Small intestine (tissue), 16 donors: ENCODE results near the gene MAGEE1. TPM values are rescaled to one million over a fixed set of nuclear protein-coding genes. Genes with fewer than 3 reads are reported as not detected.

Experiments
- DNase-seq, 2 donors: peaks; one replicate each; pipeline versions ENCODE4 v3.0.0 to v3.0.0-alpha.2; 2013
- FAIRE-seq: peaks from 2 replicates; lab custom pipeline; 2012; peaks lifted over from hg19 to GRCh38; lab: Jason Lieb, UNC
- H3K27ac ChIP-seq, 3 donors: one replicate each; pipeline ENCODE4 v1.5.1; 2013; ENCODE audit warnings: low read length in 2 of 3, mild to moderate bottlenecking in 2 of 3, control low read depth in 1 of 3, inconsistent platforms in 1 of 3, low read depth in 1 of 3, moderate library complexity in 1 of 3
- H3K27me3 ChIP-seq, 3 donors: one replicate each; pipeline ENCODE4 v1.6.1; 2013; ENCODE audit warnings: low read length in 3 of 3, inconsistent platforms in 1 of 3; ENCODE audit not compliant: control insufficient read depth in 3 of 3, insufficient read depth in 3 of 3
- H3K36me3 ChIP-seq, 3 donors: one replicate each; pipeline ENCODE4 v1.6.1; 2013; ENCODE audit warnings: low read length in 3 of 3, inconsistent platforms in 1 of 3, low read depth in 1 of 3, mild to moderate bottlenecking in 1 of 3, moderate library complexity in 1 of 3; ENCODE audit not compliant: control insufficient read depth in 3 of 3, insufficient read depth in 2 of 3
- H3K4me1 ChIP-seq, 3 donors: one replicate each; pipeline ENCODE4 v1.6.1; 2013; ENCODE audit warnings: low read length in 2 of 3, inconsistent platforms in 1 of 3, low read depth in 1 of 3, mild to moderate bottlenecking in 1 of 3, moderate library complexity in 1 of 3; ENCODE audit not compliant: control insufficient read depth in 3 of 3, insufficient read depth in 2 of 3
- H3K4me3 ChIP-seq, 3 donors: one replicate each; pipeline ENCODE4 v1.5.1; 2013; ENCODE audit warnings: low read length in 3 of 3, control low read depth in 1 of 3, inconsistent platforms in 1 of 3, low read depth in 1 of 3, mild to moderate bottlenecking in 1 of 3, moderate library complexity in 1 of 3
- H3K9me3 ChIP-seq, 2 donors: one replicate each; pipeline ENCODE4 v1.6.1; 2013; ENCODE audit warnings: low read depth in 1 of 2, low read length in 1 of 2; ENCODE audit not compliant: control insufficient read depth in 2 of 2, insufficient read depth in 1 of 2
- WGBS, 3 donors: extraction: QIAGEN DNeasy Blood & Tissue Kit; methylation state at CpG; one replicate each; pipeline ENCODE4 v1.1.7; 2013; 5-methylcytosine and 5-hydroxymethylcytosine counted together
- long read RNA-seq, 10 donors: transcript quantifications; one replicate each; lab custom pipeline, GENCODE V29; 2026
- polyA plus RNA-seq, 4 donors: library from polyadenylated mRNA; stranded (reverse) in 3 of 4; unstranded in 1 of 4; fragments of 200-250 nt in 3 of 4; fragments of 120-200 nt in 1 of 4; gene quantifications; one replicate each; pipeline versions ENCODE4 v1.2.1 to v1.2.3, GENCODE V29; 2013
- donor health status: healthy with polysubstance abuse.
- donor health status: control.
- donor health status: control.
- donor health status: Bipolar disorder and iron deficiency.
- donor health status: healthy.

The MAGEE1 gene, protein sequence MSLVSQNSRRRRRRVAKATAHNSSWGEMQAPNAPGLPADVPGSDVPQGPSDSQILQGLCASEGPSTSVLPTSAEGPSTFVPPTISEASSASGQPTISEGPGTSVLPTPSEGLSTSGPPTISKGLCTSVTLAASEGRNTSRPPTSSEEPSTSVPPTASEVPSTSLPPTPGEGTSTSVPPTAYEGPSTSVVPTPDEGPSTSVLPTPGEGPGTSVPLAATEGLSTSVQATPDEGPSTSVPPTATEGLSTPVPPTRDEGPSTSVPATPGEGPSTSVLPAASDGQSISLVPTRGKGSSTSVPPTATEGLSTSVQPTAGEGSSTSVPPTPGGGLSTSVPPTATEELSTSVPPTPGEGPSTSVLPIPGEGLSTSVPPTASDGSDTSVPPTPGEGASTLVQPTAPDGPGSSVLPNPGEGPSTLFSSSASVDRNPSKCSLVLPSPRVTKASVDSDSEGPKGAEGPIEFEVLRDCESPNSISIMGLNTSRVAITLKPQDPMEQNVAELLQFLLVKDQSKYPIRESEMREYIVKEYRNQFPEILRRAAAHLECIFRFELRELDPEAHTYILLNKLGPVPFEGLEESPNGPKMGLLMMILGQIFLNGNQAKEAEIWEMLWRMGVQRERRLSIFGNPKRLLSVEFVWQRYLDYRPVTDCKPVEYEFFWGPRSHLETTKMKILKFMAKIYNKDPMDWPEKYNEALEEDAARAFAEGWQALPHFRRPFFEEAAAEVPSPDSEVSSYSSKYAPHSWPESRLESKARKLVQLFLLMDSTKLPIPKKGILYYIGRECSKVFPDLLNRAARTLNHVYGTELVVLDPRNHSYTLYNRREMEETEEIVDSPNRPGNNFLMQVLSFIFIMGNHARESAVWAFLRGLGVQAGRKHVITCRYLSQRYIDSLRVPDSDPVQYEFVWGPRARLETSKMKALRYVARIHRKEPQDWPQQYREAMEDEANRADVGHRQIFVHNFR
- polyA plus RNA-seq = 1 to 10 TPM in 2 of 4 donors, not detected in 2; 1.1 TPM
- long read RNA-seq, donor 1, transcript MAGEE1-201 (1 exons, 3,630 nt) = major isoform, 10 of 10 reads
- long read RNA-seq, donor 1, partial matches to known transcripts = 0 of 10 reads
- long read RNA-seq, donor 1, other reads (novel, unspliced or antisense) = 0 of 10 reads
- long read RNA-seq, donor 2, partial matches to known transcripts = 0 of 1 reads
- long read RNA-seq, donor 2, other reads (novel, unspliced or antisense) = 0 of 1 reads
- long read RNA-seq, donor 3, partial matches to known transcripts = 0 of 1 reads
- long read RNA-seq, donor 3, other reads (novel, unspliced or antisense) = 0 of 1 reads
- long read RNA-seq, donor 4 = 0 reads
- long read RNA-seq, donor 5, partial matches to known transcripts = 0 of 1 reads
- long read RNA-seq, donor 5, other reads (novel, unspliced or antisense) = 0 of 1 reads
- long read RNA-seq, donor 6, partial matches to known transcripts = 0 of 4 reads
- long read RNA-seq, donor 6, other reads (novel, unspliced or antisense) = 0 of 4 reads
- long read RNA-seq, donor 7, partial matches to known transcripts = 0 of 3 reads
- long read RNA-seq, donor 7, other reads (novel, unspliced or antisense) = 0 of 3 reads
- long read RNA-seq, donor 8 = 0 reads
- long read RNA-seq, donor 9, partial matches to known transcripts = 0 of 2 reads
- long read RNA-seq, donor 9, other reads (novel, unspliced or antisense) = 0 of 2 reads
- long read RNA-seq, donor 10, transcript MAGEE1-201 (1 exons, 3,630 nt) = major isoform, 6 of 6 reads
- long read RNA-seq, donor 10, partial matches to known transcripts = 0 of 6 reads
- long read RNA-seq, donor 10, other reads (novel, unspliced or antisense) = 0 of 6 reads

DNA sequence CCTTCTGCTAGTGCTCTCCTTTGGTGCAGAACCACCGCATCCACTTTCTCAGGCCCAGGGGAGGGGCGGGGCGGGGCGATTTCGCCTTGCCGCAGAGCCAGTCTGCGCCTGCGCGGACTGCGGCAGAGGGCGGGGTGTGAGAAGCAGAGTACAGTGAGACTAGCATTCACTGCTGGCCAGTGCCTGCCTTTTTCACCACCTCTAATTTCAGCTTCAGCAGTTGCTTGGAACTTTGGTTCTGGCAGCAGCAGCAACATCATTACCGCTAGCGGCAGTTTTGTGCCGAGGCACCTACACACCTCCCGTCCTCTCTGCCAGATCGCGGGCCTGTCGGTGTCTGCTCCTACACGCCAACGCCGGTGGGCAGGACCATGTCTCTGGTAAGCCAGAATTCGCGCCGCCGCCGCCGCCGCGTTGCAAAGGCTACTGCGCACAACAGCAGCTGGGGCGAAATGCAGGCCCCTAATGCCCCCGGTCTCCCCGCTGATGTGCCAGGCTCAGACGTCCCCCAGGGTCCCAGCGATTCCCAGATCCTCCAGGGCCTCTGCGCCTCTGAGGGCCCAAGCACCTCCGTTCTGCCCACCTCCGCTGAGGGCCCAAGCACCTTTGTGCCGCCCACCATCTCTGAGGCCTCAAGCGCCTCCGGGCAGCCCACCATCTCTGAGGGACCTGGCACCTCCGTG lies at the start of gene MAGEE1:
Gene MAGEE1, plus strand, starts transcription at position 151 of the 683 bp plus-strand sequence. Its CDS starts 221 bp downstream, at position 372.
- 0 to 31% (median 6%) methylated on average over 36 to 42 of the region's 42 CpGs for WGBS, 3 donors
- no peaks in the 10 kb centered on the region for H3K9me3 ChIP-seq
- no peaks in the 10 kb centered on the region for H3K4me1 ChIP-seq
- peak within 1 kb of the TSS; percentile 52 to 57 (median 54) for H3K4me3 ChIP-seq
- no peaks in the 10 kb centered on the region for H3K27me3 ChIP-seq
- H3K36me3 ChIP-seq = no peaks in the 10 kb centered on the region
- DNase-seq (peak; percentile 55 to 78), FAIRE-seq (no peak)
- H3K27ac ChIP-seq = peak within 1 kb of the TSS in 1 of 3 donors; percentile 62

DNA sequence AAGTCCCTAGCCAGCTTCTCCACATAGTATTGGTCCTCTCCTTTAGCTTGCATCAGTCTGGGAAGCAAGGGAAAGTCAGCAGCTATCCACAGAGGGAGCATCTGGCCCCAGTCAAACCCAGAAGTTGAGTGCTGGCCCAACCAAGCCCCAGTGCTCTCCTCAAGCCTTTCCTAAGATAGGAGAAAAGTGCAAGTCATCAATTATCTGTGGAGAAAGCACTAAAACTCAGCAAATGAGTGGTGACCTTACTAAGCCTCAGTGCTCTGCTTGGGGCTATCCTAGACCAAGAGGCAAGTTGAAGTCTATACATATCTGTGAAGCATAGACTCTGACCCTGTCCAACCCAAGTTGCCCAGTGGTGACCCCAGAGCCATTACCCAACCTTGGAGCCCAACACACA lies 28.5 kb upstream of the MAGEE1 start:
- Histone ChIP-seq H3K27me3 (peaks cover 0 to 3% (median 0%) of the 10 kb centered on the region in 3 donors), H3K9me3 (no peaks in the 10 kb centered on the region), H3K4me3 (no peak overlapping the region), H3K36me3 (no peaks in the 10 kb centered on the region), H3K27ac (no peak overlapping the region), H3K4me1 (no peaks in the 10 kb centered on the region)
- FAIRE-seq (no peak), DNase-seq (no peak)

DNA sequence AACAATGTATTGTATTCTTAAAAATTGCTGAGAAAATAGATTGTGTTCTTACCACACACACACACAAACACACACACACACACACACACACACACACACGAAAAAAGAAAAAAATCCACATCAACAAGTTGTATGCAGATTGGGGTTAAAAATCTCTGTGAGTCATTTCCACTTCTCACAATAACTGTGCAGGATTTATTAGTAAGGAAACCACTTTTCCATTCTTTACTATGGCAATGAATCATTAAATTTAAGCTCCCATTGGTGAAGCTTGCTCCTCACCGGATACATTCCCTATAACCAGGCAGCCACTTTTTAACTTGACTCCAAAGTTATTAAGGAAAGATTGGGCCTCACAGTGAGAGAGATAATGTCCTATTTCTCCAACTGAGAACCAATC lies 19.7 kb upstream of the MAGEE1 start:
- DNase-seq = no peak
- no peaks in the 10 kb centered on the region for H3K36me3 ChIP-seq
- no peak overlapping the region for H3K4me3 ChIP-seq
- no peaks in the 10 kb centered on the region for H3K4me1 ChIP-seq
- no peaks in the 10 kb centered on the region for H3K9me3 ChIP-seq
- H3K27ac ChIP-seq = no peak overlapping the region
- 48 to 61% (median 61%) methylated on average over 2 of the region's 2 CpGs for WGBS, 3 donors
- no peak for FAIRE-seq
- no peaks in the 10 kb centered on the region for H3K27me3 ChIP-seq

DNA sequence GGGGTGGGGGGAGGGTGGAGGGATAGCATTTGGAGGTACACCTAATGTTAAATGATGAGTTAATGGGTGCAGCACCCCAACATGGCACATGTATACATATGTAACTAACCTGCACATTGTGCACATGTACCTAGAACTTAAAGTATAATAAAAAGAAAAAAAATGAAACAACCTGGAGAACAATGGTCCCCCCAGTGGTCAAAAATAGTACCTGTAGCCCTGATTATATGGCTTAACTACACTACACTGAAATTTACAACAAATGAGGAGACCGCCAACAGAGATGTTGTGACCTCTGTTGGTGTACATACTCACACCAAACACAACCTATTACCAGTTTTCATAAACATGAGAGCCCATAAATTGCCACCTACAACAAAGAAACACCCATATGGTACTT lies 7.3 kb upstream of the MAGEE1 start:
- Histone ChIP-seq H3K4me1 (no peaks in the 10 kb centered on the region), H3K36me3 (no peaks in the 10 kb centered on the region), H3K27me3 (no peaks in the 10 kb centered on the region), H3K27ac (no peak overlapping the region), H3K9me3 (no peaks in the 10 kb centered on the region), H3K4me3 (no peak overlapping the region)
- 70 to 100% (median 94%) methylated on average over 1 of the region's 1 CpG for WGBS, 3 donors
- no peak for FAIRE-seq
- no peak for DNase-seq

DNA sequence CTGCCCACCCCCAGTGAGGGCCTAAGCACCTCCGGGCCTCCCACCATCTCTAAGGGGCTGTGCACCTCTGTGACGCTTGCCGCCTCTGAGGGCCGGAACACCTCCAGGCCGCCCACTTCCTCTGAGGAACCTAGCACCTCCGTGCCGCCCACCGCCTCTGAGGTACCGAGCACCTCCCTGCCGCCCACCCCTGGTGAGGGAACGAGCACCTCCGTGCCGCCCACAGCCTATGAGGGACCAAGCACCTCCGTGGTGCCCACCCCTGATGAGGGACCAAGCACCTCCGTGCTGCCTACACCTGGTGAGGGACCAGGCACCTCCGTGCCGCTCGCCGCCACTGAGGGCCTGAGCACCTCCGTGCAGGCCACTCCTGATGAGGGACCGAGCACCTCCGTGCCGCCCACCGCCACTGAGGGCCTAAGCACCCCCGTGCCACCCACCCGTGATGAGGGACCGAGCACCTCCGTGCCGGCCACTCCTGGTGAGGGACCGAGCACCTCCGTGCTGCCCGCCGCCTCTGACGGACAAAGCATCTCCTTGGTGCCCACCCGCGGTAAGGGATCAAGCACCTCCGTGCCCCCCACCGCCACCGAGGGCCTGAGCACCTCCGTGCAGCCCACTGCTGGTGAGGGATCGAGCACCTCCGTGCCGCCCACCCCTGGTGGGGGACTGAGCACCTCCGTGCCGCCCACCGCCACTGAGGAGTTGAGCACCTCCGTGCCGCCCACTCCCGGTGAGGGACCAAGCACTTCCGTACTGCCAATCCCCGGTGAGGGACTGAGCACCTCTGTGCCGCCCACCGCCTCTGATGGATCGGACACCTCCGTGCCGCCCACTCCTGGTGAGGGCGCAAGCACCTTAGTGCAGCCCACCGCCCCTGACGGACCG lies 977 bp downstream of the MAGEE1 start:
- no peaks in the 10 kb centered on the region for H3K9me3 ChIP-seq
- H3K27ac ChIP-seq = peak overlapping the region in 1 of 3 donors; percentile 62
- H3K36me3 ChIP-seq = no peaks in the 10 kb centered on the region
- WGBS, 3 donors = 20 to 53% (median 36%) methylated on average over 23 to 60 of the region's 60 CpGs
- H3K4me3 ChIP-seq = peak overlapping the region; percentile 52 to 57 (median 54)
- H3K27me3 ChIP-seq = no peaks in the 10 kb centered on the region
- FAIRE-seq = no peak
- DNase-seq = peak; percentile 1 to 11
- H3K4me1 ChIP-seq = no peaks in the 10 kb centered on the region

DNA sequence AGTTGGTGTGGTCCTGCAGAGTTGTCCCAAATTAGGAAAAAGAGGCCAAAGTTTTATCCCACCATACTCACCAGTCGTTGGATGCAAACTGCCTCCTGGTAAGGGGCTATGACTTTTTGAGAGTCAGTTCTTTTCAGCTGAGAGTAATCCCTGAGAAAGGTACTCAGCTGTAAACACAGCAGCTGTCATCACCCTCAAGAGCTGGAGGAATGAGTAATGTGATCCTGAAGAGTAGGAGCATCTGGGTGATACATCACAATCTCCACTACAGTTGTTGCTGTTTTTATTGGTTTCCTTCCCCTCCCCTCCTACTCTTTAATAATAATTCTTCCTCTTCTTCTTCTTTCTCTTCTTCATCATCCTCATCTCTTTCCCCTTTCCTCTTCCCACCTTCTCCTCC lies 5.7 kb downstream of the MAGEE1 start:
- DNase-seq (no peak), FAIRE-seq (no peak)
- 41 to 63% (median 48%) methylated on average over 1 of the region's 1 CpG for WGBS, 3 donors
- Histone ChIP-seq H3K27me3 (no peaks in the 10 kb centered on the region), H3K4me3 (no peak overlapping the region), H3K4me1 (no peaks in the 10 kb centered on the region), H3K27ac (no peak overlapping the region), H3K9me3 (no peaks in the 10 kb centered on the region), H3K36me3 (no peaks in the 10 kb centered on the region)
